Right lobe of liver (tissue), 4 donors: ENCODE results near the gene GJA3.

ENCODE experiments used
- CTCF ChIP-seq, 4 donors: fragments of 200-600 bp in 3 of 4; fragments of 450-650 bp in 1 of 4; IDR thresholded peaks; one replicate each; pipeline versions ENCODE4 v1.5.1 to v1.8.0; 2016 to 2022; ENCODE audit warnings: antibody characterized with exemption in 4 of 4, mild to moderate bottlenecking in 2 of 4
- POLR2A ChIP-seq: fragments of 450-650 bp; IDR thresholded peaks from one replicate; pipeline ENCODE4 v1.6.1; 2017; ENCODE audit warnings: antibody characterized with exemption, mild to moderate bottlenecking
- donor health status: DM: no; HTN: no; CAD: no.
- donor health status: DM: no; HTN: no; CAD: no.
- donor health status: DM: no; HTN: yes; CAD: no.

GRCh38 chr13:20177049-20177831 lies 16.4 kb upstream of the GJA3 start:
- TF ChIP-seq POLR2A (no peak), CTCF (IDR thresholded peaks at IDR 0.05) (no peak)
